Measurements from ENCODE around the gene MBIP.

Gene MBIP

DNA sequence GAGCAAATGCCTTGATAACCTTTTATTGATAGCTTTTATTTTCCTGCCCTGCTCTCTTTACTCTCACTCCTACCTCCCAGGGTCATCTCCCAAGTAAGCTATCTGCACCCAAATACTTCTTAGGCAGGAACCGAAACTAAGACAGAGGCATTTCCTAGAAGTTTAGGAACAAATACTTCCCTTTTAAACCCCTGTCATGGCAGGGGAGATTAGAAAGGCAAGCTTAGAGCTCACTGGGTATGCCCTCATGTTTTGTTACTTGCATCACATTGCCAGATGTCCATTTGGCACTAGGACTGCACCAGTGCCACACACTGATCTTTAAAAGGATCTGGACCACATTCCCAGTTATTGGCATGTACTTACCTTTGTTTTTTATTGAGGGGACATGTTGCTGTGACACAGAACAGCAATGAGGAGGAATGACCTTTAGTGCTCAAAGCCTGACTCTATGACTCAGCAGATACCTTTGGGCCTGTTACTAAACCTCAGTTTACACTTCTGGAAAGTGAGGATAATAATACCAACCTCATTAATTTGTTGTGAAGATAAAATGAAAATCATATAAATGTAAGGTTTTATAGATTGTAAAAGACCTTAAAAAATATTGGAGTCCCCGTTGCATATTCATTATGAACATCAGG lies 40.9 kb upstream of the MBIP start:
- Histone ChIP-seq H3K4me3 (replicated peaks; ENCODE audit: insufficient read depth, low read length) (no peak overlapping the region), H3K27me3 (ENCODE audit: insufficient read depth, poor library complexity, severe bottlenecking) (no peaks in the 10 kb centered on the region), H3K27ac (replicated peaks) (no peak overlapping the region)
- TF ChIP-seq POLR2AphosphoS5 (IDR thresholded peaks at IDR 0.05; ENCODE audit: low read depth) (no peak), GABPA (IDR thresholded peaks at IDR 0.05; ENCODE audit: low read depth) (no peak), SPI1 (IDR thresholded peaks at IDR 0.05; ENCODE audit: borderline replicate concordance, low read depth) (no peak), CTCF (IDR thresholded peaks at IDR 0.05; ENCODE audit: insufficient read depth, low read length) (no peak), REST (IDR thresholded peaks at IDR 0.05; ENCODE audit: insufficient replicate concordance, low read depth) (no peak)
- DNase-seq (ENCODE audit: low read depth in 1 of 2, low spot score in 1 of 2), result no peak

DNA sequence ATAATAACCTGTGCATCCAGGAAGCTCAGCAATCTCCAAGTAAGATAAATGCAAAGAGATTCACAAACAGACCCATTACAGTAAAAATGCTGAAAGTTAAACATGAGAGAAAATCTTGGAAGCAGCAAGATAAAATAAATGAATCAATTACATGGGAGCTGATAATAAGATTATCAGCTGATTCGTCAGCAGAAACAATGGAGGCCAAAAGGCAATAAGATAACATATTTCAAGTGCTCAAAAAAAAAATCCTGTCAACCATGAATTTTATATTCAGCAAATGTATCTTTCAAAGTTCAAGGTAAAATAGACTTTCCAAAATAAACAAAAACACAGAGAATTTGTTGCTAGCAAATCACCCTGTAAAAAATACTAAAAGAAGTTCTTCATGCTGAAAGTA lies 36.4 kb upstream of the MBIP start:
- no peak overlapping the region for H3K4me3 ChIP-seq (replicated peaks; ENCODE audit: insufficient read depth, low read length)
- H3K27ac ChIP-seq (replicated peaks), result no peak overlapping the region
- no peaks in the 10 kb centered on the region for H3K27me3 ChIP-seq (ENCODE audit: insufficient read depth, poor library complexity, severe bottlenecking)
- no peak for DNase-seq (ENCODE audit: low read depth in 1 of 2, low spot score in 1 of 2)
- no peak for TF ChIP-seq REST (IDR thresholded peaks at IDR 0.05; ENCODE audit: insufficient replicate concordance, low read depth)
- no peak for TF ChIP-seq POLR2AphosphoS5 (IDR thresholded peaks at IDR 0.05; ENCODE audit: low read depth)

- TF ChIP-seq POLR2AphosphoS5 (IDR thresholded peaks at IDR 0.05; ENCODE audit: low read depth), result no peak
- TF ChIP-seq CTCF (IDR thresholded peaks at IDR 0.05; ENCODE audit: insufficient read depth, low read length), result no peak
- TF ChIP-seq GABPA (IDR thresholded peaks at IDR 0.05; ENCODE audit: low read depth), result no peak
- TF ChIP-seq SPI1 (IDR thresholded peaks at IDR 0.05; ENCODE audit: borderline replicate concordance, low read depth), result no peak
- no peak for TF ChIP-seq REST (IDR thresholded peaks at IDR 0.05; ENCODE audit: insufficient replicate concordance, low read depth)
These were observed 25.6 kb upstream of the MBIP start for GRCh38 chr14:36346052-36346451.

More at GRCh38 chr14:36346052-36346451, 25.6 kb upstream of the MBIP start:
- no peak overlapping the region for H3K27ac ChIP-seq (replicated peaks)
- H3K4me3 ChIP-seq (replicated peaks; ENCODE audit: insufficient read depth, low read length), result no peak overlapping the region
- no peak for DNase-seq (ENCODE audit: low read depth in 1 of 2, low spot score in 1 of 2)
- H3K27me3 ChIP-seq (ENCODE audit: insufficient read depth, poor library complexity, severe bottlenecking), result no peaks in the 10 kb centered on the region
